Breast epithelium (tissue), 3 donors: ENCODE results near the gene VGLL4.

ENCODE experiments used
- POLR2A ChIP-seq: fragments of 450-650 bp; IDR thresholded peaks from one replicate; pipeline ENCODE4 v1.6.1; 2016; ENCODE audit warnings: antibody characterized with exemption, mild to moderate bottlenecking, moderate library complexity
- POLR2AphosphoS5 ChIP-seq, 3 donors: sonication (generic); formaldehyde crosslinking; IDR thresholded peaks; one replicate each; pipeline ENCODE4 v1.6.1; 2017; ENCODE audit warnings: antibody characterized with exemption in 3 of 3
- TF ChIP-seq, protein P1 (sequence below), 3 donors: fragments of 450-650 bp; IDR thresholded peaks; one replicate each; pipeline ENCODE4 v1.5.1; 2016 to 2017; ENCODE audit warnings: antibody characterized with exemption in 3 of 3, mild to moderate bottlenecking in 3 of 3, moderate library complexity in 3 of 3

GRCh38 chr3:11658180-11658579 lies 14.5 kb upstream of the VGLL4 start:
- TF ChIP-seq, protein P1, sequence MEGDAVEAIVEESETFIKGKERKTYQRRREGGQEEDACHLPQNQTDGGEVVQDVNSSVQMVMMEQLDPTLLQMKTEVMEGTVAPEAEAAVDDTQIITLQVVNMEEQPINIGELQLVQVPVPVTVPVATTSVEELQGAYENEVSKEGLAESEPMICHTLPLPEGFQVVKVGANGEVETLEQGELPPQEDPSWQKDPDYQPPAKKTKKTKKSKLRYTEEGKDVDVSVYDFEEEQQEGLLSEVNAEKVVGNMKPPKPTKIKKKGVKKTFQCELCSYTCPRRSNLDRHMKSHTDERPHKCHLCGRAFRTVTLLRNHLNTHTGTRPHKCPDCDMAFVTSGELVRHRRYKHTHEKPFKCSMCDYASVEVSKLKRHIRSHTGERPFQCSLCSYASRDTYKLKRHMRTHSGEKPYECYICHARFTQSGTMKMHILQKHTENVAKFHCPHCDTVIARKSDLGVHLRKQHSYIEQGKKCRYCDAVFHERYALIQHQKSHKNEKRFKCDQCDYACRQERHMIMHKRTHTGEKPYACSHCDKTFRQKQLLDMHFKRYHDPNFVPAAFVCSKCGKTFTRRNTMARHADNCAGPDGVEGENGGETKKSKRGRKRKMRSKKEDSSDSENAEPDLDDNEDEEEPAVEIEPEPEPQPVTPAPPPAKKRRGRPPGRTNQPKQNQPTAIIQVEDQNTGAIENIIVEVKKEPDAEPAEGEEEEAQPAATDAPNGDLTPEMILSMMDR (IDR thresholded peaks at IDR 0.05): no peak
- TF ChIP-seq POLR2AphosphoS5 (IDR thresholded peaks at IDR 0.05): no peak
- TF ChIP-seq POLR2A: no peak
